ENCODE measurements around the gene SPSB1. TPM values are rescaled to one million over a fixed set of nuclear protein-coding genes. Genes with fewer than 3 reads are reported as not detected.

SPSB1 gene
- total RNA-seq, 4 donors from 2014 or later: 12.3 to 29.6 (median 20.7) TPM

GRCh38 chr1:9321986-9322660, 29.4 kb downstream of the SPSB1 start:
- Histone ChIP-seq H3K4me1 (peaks cover 4 to 49% of the 10 kb centered on the region in 2 donors), H3K27me3 (no peaks in the 10 kb centered on the region), H3K9me3 (no peaks in the 10 kb centered on the region), H3K27ac (peak overlapping the region; percentile 72 to 80), H3K36me3 (no peaks in the 10 kb centered on the region), H3K4me3 (no peak overlapping the region)
- TF ChIP-seq POLR2A (IDR thresholded peaks at IDR 0.05): no peak
- TF ChIP-seq CTCF (IDR thresholded peaks at IDR 0.05): no peak
- intact Hi-C loops (cut with DNase I; ENCODE audit: low total_unique reads): no loop called here
- no peak for DNase-seq

- Histone ChIP-seq H3K4me3 (no peak overlapping the region), H3K36me3 (no peaks in the 10 kb centered on the region), H3K9me3 (no peaks in the 10 kb centered on the region), H3K4me1 (peaks cover 5 to 45% of the 10 kb centered on the region in 2 donors), H3K27ac (peak overlapping the region in 1 of 2 donors; percentile 16), H3K27me3 (no peaks in the 10 kb centered on the region)
- DNase-seq: no peak
- intact Hi-C loops (cut with DNase I; ENCODE audit: low total_unique reads): no loop called here
- no peak for TF ChIP-seq POLR2A (IDR thresholded peaks at IDR 0.05)
- no peak for TF ChIP-seq CTCF (IDR thresholded peaks at IDR 0.05)
Measured at GRCh38 chr1:9322661-9323244, 30.1 kb downstream of the SPSB1 start.

- Histone ChIP-seq H3K4me1 (peaks cover 5 to 35% of the 10 kb centered on the region in 2 donors), H3K27me3 (no peaks in the 10 kb centered on the region), H3K9me3 (no peaks in the 10 kb centered on the region), H3K27ac (peak overlapping the region; percentile 39 to 92), H3K4me3 (no peak overlapping the region), H3K36me3 (no peaks in the 10 kb centered on the region)
- no peak for TF ChIP-seq CTCF (IDR thresholded peaks at IDR 0.05)
- no peak for TF ChIP-seq POLR2A (IDR thresholded peaks at IDR 0.05)
- intact Hi-C loops (cut with DNase I; ENCODE audit: low total_unique reads): no loop called here
- DNase-seq: no peak
Measured at GRCh38 chr1:9324246-9325096, 31.8 kb downstream of the SPSB1 start.

GRCh38 chr1:9326596-9326995, 33.9 kb downstream of the SPSB1 start:
- peak overlapping the region; percentile 73 to 92 for H3K27ac ChIP-seq
- peaks cover 5 to 22% of the 10 kb centered on the region in 2 donors for H3K4me1 ChIP-seq
- no peaks in the 10 kb centered on the region for H3K36me3 ChIP-seq
- H3K4me3 ChIP-seq: no peak overlapping the region
- intact Hi-C loops (cut with DNase I; ENCODE audit: low total_unique reads): no loop called here
- no peaks in the 10 kb centered on the region for H3K27me3 ChIP-seq
- TF ChIP-seq POLR2A (IDR thresholded peaks at IDR 0.05) (peak in 1 of 2 donors; percentile 45), CTCF (IDR thresholded peaks at IDR 0.05) (no peak)
- no peaks in the 10 kb centered on the region for H3K9me3 ChIP-seq
- peak; percentile 57 to 59 for DNase-seq

All from uterus (tissue), 4 donors.